ENCODE results near the gene RHBDD2.

The RHBDD2 gene

GRCh38 chr7:75925717-75926435, 47.0 kb downstream of the RHBDD2 start:
- Histone ChIP-seq H3K27me3 (replicated peaks; ENCODE audit: control insufficient read depth, insufficient read depth, low read length) (no peaks in the 10 kb centered on the region), H3K36me3 (ENCODE audit: control insufficient read depth, insufficient read depth, low read length) (no peaks in the 10 kb centered on the region; the same call in 1 of the 2 replicates), H3K4me3 (replicated peaks; ENCODE audit: low read depth, low read length) (no peak overlapping the region)
- no peak for DNase-seq (ENCODE audit: extremely low read depth, insufficient read length)
- no peak for TF ChIP-seq CTCF (IDR thresholded peaks at IDR 0.05; ENCODE audit: insufficient read depth, low read length, poor library complexity, severe bottlenecking)

GRCh38 chr7:75928568-75928914, 49.7 kb downstream of the RHBDD2 start:
- H3K27me3 ChIP-seq (replicated peaks; ENCODE audit: control insufficient read depth, insufficient read depth, low read length) = no peaks in the 10 kb centered on the region
- no peak for TF ChIP-seq CTCF (IDR thresholded peaks at IDR 0.05; ENCODE audit: insufficient read depth, low read length, poor library complexity, severe bottlenecking)
- H3K4me3 ChIP-seq (replicated peaks; ENCODE audit: low read depth, low read length) = no peak overlapping the region
- peak; percentile 31 for DNase-seq (ENCODE audit: extremely low read depth, insufficient read length)
- no peaks in the 10 kb centered on the region for H3K36me3 ChIP-seq (ENCODE audit: control insufficient read depth, insufficient read depth, low read length)

- TF ChIP-seq CTCF (IDR thresholded peaks at IDR 0.05; ENCODE audit: insufficient read depth, low read length, poor library complexity, severe bottlenecking) = no peak
Observed at GRCh38 chr7:75931680-75932079, 52.8 kb downstream of the RHBDD2 start.

GRCh38 chr7:75937958-75938786, 59.3 kb downstream of the RHBDD2 start:
- H3K36me3 ChIP-seq (ENCODE audit: control insufficient read depth, insufficient read depth, low read length) = peaks cover 3% of the 10 kb centered on the region
- H3K4me3 ChIP-seq (replicated peaks; ENCODE audit: low read depth, low read length) = no peak overlapping the region
- no peak for TF ChIP-seq CTCF (IDR thresholded peaks at IDR 0.05; ENCODE audit: insufficient read depth, low read length, poor library complexity, severe bottlenecking)
- H3K27me3 ChIP-seq (replicated peaks; ENCODE audit: control insufficient read depth, insufficient read depth, low read length) = no peaks in the 10 kb centered on the region
- no peak for DNase-seq (ENCODE audit: extremely low read depth, insufficient read length)

More at GRCh38 chr7:75931680-75932079, 52.8 kb downstream of the RHBDD2 start:
- H3K27me3 ChIP-seq (replicated peaks; ENCODE audit: control insufficient read depth, insufficient read depth, low read length) = no peaks in the 10 kb centered on the region
- no peaks in the 10 kb centered on the region; the same call in 1 of the 2 replicates for H3K36me3 ChIP-seq (ENCODE audit: control insufficient read depth, insufficient read depth, low read length)
- no peak for DNase-seq (ENCODE audit: extremely low read depth, insufficient read length)
- no peak overlapping the region for H3K4me3 ChIP-seq (replicated peaks; ENCODE audit: low read depth, low read length)
